Stimulated activated CD8-positive, alpha-beta memory T cell treated with anti-CD3 and anti-CD28 coated beads, Interleukin-7, amount 100 ng/mL, for 4 hours (primary cell): ENCODE data around the gene PAPSS2.

Experiments
- DNase-seq, 2 donors: peaks; one replicate each; pipeline ENCODE4 v3.0.0-alpha.2; 2020; ENCODE audit warnings: low read depth in 2 of 2

The PAPSS2 gene

GRCh38 chr10:87671139-87671815 is 11.6 kb downstream of the PAPSS2 start:
- no peak for DNase-seq

- no peak for DNase-seq
Observed at GRCh38 chr10:87672551-87672950, 12.9 kb downstream of the PAPSS2 start.

GRCh38 chr10:87674943-87675342 is 15.3 kb downstream of the PAPSS2 start:
- DNase-seq = no peak

GRCh38 chr10:87675396-87676376 is 16.0 kb downstream of the PAPSS2 start:
- no peak for DNase-seq

GRCh38 chr10:87677595-87677994 is 17.9 kb downstream of the PAPSS2 start:
- no peak for DNase-seq

GRCh38 chr10:87678302-87678701 is 18.6 kb downstream of the PAPSS2 start:
- no peak for DNase-seq

GRCh38 chr10:87683356-87683755 is 23.7 kb downstream of the PAPSS2 start:
- DNase-seq = no peak

- DNase-seq = no peak
Observed at GRCh38 chr10:87684001-87684638, 24.4 kb downstream of the PAPSS2 start.

GRCh38 chr10:87685832-87686574 is 26.3 kb downstream of the PAPSS2 start:
- DNase-seq = no peak

- DNase-seq = no peak
Observed at GRCh38 chr10:87691506-87692070, 31.9 kb downstream of the PAPSS2 start.

- DNase-seq = no peak
Observed at GRCh38 chr10:87692956-87693484, 33.3 kb downstream of the PAPSS2 start.

- no peak for DNase-seq
Observed at GRCh38 chr10:87694011-87694794, 34.5 kb downstream of the PAPSS2 start.

- DNase-seq = no peak
Observed at GRCh38 chr10:87695074-87695473, 35.4 kb downstream of the PAPSS2 start.

- DNase-seq = no peak
Observed at GRCh38 chr10:87696922-87697745, 37.5 kb downstream of the PAPSS2 start.

GRCh38 chr10:87700031-87700796 is 40.5 kb downstream of the PAPSS2 start:
- DNase-seq = no peak

GRCh38 chr10:87702260-87702972 is 42.7 kb downstream of the PAPSS2 start:
- no peak for DNase-seq

GRCh38 chr10:87702973-87703294 is 43.3 kb downstream of the PAPSS2 start:
- no peak for DNase-seq

GRCh38 chr10:87703771-87704170 is 44.1 kb downstream of the PAPSS2 start:
- no peak for DNase-seq
